ENCODE data around the gene ESRRG.

ESRRG gene

DNA sequence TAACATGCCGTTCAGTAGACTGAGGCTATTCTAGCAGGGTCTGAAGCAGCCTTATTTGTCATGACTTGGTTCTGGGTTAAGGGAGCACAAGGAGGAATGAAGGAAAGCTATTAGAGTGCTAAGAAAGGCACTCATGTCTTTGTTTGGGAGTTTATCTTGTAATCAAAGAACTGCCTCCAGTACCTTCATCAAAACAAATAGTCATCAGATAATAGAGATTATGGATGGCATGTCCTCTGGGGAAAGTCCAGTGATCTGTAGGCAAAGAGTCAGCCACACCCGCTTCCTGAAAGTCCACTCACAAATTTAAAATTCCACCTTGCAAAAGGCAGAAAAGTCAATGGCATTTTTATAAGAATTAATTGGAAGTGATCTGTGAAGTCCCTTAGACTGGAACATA is 56.8 kb downstream of the ESRRG start:
- TF ChIP-seq, protein P1, sequence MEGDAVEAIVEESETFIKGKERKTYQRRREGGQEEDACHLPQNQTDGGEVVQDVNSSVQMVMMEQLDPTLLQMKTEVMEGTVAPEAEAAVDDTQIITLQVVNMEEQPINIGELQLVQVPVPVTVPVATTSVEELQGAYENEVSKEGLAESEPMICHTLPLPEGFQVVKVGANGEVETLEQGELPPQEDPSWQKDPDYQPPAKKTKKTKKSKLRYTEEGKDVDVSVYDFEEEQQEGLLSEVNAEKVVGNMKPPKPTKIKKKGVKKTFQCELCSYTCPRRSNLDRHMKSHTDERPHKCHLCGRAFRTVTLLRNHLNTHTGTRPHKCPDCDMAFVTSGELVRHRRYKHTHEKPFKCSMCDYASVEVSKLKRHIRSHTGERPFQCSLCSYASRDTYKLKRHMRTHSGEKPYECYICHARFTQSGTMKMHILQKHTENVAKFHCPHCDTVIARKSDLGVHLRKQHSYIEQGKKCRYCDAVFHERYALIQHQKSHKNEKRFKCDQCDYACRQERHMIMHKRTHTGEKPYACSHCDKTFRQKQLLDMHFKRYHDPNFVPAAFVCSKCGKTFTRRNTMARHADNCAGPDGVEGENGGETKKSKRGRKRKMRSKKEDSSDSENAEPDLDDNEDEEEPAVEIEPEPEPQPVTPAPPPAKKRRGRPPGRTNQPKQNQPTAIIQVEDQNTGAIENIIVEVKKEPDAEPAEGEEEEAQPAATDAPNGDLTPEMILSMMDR (IDR thresholded peaks at IDR 0.05; ENCODE audit: low read depth, low read length, missing control alignments) = no peak
- DNase-seq (ENCODE audit: low read depth) = no peak
- H3K4me3 ChIP-seq (ENCODE audit: low read depth, low read length) = no peak overlapping the region
- in situ Hi-C loops (cut with HindIII; ENCODE audit: low sequenced_read_pairs) = no loop called here

DNA sequence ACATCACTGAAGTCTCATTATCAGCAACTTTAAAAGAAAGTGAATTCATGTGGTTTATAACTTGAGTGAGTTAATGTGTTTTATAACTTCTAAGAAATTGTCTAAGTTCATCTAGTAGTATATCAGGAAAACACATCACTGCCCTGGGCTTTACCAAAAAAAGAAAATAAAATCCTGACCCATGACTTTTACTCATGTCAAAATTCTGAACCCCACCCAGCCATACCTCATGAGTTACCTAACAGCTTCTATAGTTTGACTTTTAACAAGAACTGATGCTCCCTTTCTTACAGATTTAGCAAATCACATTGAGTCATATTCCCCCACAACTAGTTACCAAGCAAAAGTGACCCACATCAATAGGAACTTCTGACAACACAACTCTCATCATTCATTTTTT is 57.4 kb downstream of the ESRRG start:
- TF ChIP-seq, protein P1 (IDR thresholded peaks at IDR 0.05; ENCODE audit: low read depth, low read length, missing control alignments) = no peak
- no peak overlapping the region for H3K4me3 ChIP-seq (ENCODE audit: low read depth, low read length)
- DNase-seq (ENCODE audit: low read depth) = no peak
- in situ Hi-C loops (cut with HindIII; ENCODE audit: low sequenced_read_pairs) = no loop called here

GRCh38 chr1:216665406-216665805 is 57.8 kb downstream of the ESRRG start:
- in situ Hi-C loops (cut with HindIII; ENCODE audit: low sequenced_read_pairs) = no loop called here
- no peak for DNase-seq (ENCODE audit: low read depth)
- no peak overlapping the region for H3K4me3 ChIP-seq (ENCODE audit: low read depth, low read length)

GRCh38 chr1:216662681-216663080 is 60.5 kb downstream of the ESRRG start:
- DNase-seq (ENCODE audit: low read depth) = no peak
- in situ Hi-C loops (cut with HindIII; ENCODE audit: low sequenced_read_pairs) = no loop called here
- TF ChIP-seq, protein P1 (IDR thresholded peaks at IDR 0.05; ENCODE audit: low read depth, low read length, missing control alignments) = no peak
- no peak overlapping the region for H3K4me3 ChIP-seq (ENCODE audit: low read depth, low read length)

More at GRCh38 chr1:216665406-216665805, 57.8 kb downstream of the ESRRG start:
- TF ChIP-seq, protein P1 (IDR thresholded peaks at IDR 0.05; ENCODE audit: low read depth, low read length, missing control alignments) = no peak

DNA sequence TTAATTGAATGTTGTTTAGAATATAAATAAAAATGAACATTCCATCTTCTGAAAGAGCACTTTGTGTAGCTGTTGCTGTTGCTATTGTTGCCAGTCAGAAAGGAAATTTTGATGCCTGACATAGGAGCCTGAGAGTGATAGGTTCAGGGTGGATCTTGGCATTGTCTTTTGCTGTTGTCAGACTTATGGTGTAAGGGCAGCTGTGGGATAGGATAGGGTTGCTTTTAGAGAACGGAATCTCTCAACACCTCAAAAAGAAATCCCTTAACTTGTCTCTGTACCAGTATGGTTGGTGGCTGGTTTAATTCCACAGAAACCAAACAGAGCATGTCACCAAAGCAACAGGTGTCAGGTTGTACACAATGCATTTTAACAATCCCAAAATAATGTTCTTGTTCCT is 62.7 kb downstream of the ESRRG start:
- TF ChIP-seq, protein P1 (IDR thresholded peaks at IDR 0.05; ENCODE audit: low read depth, low read length, missing control alignments) = no peak
- DNase-seq (ENCODE audit: low read depth) = no peak
- in situ Hi-C loops (cut with HindIII; ENCODE audit: low sequenced_read_pairs) = no loop called here
- no peak overlapping the region for H3K4me3 ChIP-seq (ENCODE audit: low read depth, low read length)

- H3K4me3 ChIP-seq (ENCODE audit: low read depth, low read length) = no peak overlapping the region
- in situ Hi-C loops (cut with HindIII; ENCODE audit: low sequenced_read_pairs) = no loop called here
- TF ChIP-seq, protein P1 (IDR thresholded peaks at IDR 0.05; ENCODE audit: low read depth, low read length, missing control alignments) = no peak
- DNase-seq (ENCODE audit: low read depth) = no peak
Measured at GRCh38 chr1:216653001-216653400, 70.2 kb downstream of the ESRRG start.

Measured in astrocyte of the cerebellum (primary cell).